GM23338 (cell line): ENCODE results near the gene ADGRD2.

Experiments
- CTCF ChIP-seq, 2 experiments: fragments of 200-600 bp in 1 of 2; sonication (generic) in 1 of 2; conservative IDR thresholded peaks; 2 replicates each; pipeline versions ENCODE4 v1.5.1 to v1.6.1; 2016 to 2017; ENCODE audit warnings: antibody characterized with exemption in 2 of 2, low read depth in 2 of 2, mild to moderate bottlenecking in 2 of 2, moderate library complexity in 1 of 2
- ETS1 ChIP-seq: IDR thresholded peaks from 2 replicates; pipeline ENCODE4 v1.6.1; 2016; ENCODE audit warnings: antibody characterized with exemption
- EZH2 ChIP-seq: fragments of 200-600 bp; sonication (generic); IDR thresholded peaks from one replicate; pipeline ENCODE4 v1.8.0; 2017; ENCODE audit warnings: antibody characterized with exemption, mild to moderate bottlenecking, low read depth; ENCODE audit not compliant: unreplicated experiment
- EZH2phosphoT487 ChIP-seq: fragments of 200-600 bp; sonication (generic); IDR thresholded peaks from one replicate; pipeline ENCODE4 v1.8.1; 2018; ENCODE audit warnings: antibody characterized with exemption; ENCODE audit not compliant: unreplicated experiment

- TF ChIP-seq CTCF (conservative IDR thresholded peaks at IDR 0.05; ENCODE audit: low read depth in 2 of 2) (no peak), EZH2phosphoT487 (no peak), EZH2 (no peak), ETS1 (no peak)
These were observed 30.9 kb downstream of the ADGRD2 start for GRCh38 chr9:124481115-124481514.
